Fibroblast of the aortic adventitia (primary cell): ENCODE measurements around the gene AMPD2. TPM values are rescaled to one million over a fixed set of nuclear protein-coding genes. Genes with fewer than 3 reads are reported as not detected.
"Not testable (repeated sequence)": the region's sequence is repeated elsewhere in the genome, so short reads cannot be mapped to it uniquely, and the experiment has no call there.

Experiments
- DNase-seq: peaks from one replicate; pipeline ENCODE4 v3.0.0-alpha.2; 2010; ENCODE audit warnings: low read depth
- H3K4me3 ChIP-seq: 2 replicates; pipeline ENCODE4 v1.5.1; 2011; ENCODE audit warnings: low read depth, mild to moderate bottlenecking, control low read depth, low read length, moderate library complexity
- small RNA-seq: library from RNA; depleted of rRNA; stranded (forward); fragments of <200 nt; gene quantifications from one replicate; pipeline ENCODE3, GENCODE V24; 2012
- total RNA-seq: library from RNA; depleted of rRNA; stranded (reverse); fragments of >200 nt; gene quantifications from 2 replicates; pipeline ENCODE4 v1.2.3, GENCODE V29; 2012; ENCODE audit warnings: low replicate concordance
- TF ChIP-seq, protein P1 (sequence below): IDR thresholded peaks from 2 replicates; pipeline ENCODE4 v1.5.1; 2011; ENCODE audit warnings: mild to moderate bottlenecking, low read length, control low read depth, inconsistent platforms; ENCODE audit not compliant: insufficient read depth

Gene AMPD2
- total RNA-seq, 1 donor, result 67.2 TPM

DNA sequence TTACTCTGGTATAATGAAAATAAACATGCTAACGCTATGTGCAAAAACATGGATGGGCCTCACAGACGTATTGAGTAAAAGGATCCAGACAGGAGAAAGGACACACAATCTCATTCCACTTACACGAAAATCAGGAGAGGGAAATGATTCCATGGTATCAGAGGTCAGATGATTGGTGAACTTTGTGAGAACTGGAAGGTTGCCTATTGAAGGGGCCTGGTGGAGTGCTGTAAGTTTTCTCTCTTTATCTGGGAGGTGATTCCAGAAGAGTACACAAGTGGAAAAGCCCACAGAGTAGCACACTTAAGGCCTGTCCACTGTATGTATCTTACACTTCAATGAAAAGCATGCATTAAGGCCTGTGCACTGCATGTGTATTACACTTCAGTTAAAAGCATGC, 57.8 kb downstream of the AMPD2 start:
- DNase-seq, result no peak
- TF ChIP-seq, protein P1, sequence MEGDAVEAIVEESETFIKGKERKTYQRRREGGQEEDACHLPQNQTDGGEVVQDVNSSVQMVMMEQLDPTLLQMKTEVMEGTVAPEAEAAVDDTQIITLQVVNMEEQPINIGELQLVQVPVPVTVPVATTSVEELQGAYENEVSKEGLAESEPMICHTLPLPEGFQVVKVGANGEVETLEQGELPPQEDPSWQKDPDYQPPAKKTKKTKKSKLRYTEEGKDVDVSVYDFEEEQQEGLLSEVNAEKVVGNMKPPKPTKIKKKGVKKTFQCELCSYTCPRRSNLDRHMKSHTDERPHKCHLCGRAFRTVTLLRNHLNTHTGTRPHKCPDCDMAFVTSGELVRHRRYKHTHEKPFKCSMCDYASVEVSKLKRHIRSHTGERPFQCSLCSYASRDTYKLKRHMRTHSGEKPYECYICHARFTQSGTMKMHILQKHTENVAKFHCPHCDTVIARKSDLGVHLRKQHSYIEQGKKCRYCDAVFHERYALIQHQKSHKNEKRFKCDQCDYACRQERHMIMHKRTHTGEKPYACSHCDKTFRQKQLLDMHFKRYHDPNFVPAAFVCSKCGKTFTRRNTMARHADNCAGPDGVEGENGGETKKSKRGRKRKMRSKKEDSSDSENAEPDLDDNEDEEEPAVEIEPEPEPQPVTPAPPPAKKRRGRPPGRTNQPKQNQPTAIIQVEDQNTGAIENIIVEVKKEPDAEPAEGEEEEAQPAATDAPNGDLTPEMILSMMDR, result no peak
- no peak overlapping the region for H3K4me3 ChIP-seq

DNA sequence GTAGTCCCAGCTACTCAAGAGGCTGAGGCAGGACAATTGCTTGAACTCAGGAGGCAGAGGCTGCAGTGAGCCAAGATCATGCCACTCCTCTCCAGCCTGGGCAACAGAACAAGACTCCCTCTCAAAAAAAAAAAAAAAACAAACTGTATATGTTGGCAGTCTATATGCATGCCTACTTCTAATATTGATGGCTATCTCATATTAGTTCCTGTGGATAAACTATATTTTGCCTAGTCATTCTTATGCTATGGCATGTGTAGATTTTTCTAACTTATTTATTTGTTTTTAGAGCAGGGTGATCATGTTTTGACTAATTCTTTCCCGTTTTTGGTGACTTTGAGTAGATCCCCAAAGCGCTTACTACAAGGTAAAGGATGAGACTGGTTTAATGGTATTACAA, 59.0 kb downstream of the AMPD2 start:
- not testable (repeated sequence) for H3K4me3 ChIP-seq, DNase-seq

Small RNAs within 50 kb of the gene (small RNA-seq; reads per million reads assigned to genes)
- 12.5 reads per million, percentile 94 among the genes with 10 or more reads in this experiment for gene RNU6V

Other genes with a start within 250 kb of the AMPD2 start
- 3.0 and 4.5 TPM in 2 replicates for gene SORT1, start 221.9 kb upstream of the AMPD2 start, total RNA-seq
- 40.0 and 56.1 TPM in 2 replicates for gene PSMA5, start 193.4 kb upstream of the AMPD2 start, total RNA-seq
- gene SYPL2, start 153.3 kb upstream of the AMPD2 start, total RNA-seq, result 0.25 and 1.7 TPM in 2 replicates
- gene ATXN7L2, start 135.9 kb upstream of the AMPD2 start, total RNA-seq, result 1.6 and 2.9 TPM in 2 replicates
- 8.1 and 10.1 TPM in 2 replicates for gene CYB561D1, start 125.7 kb upstream of the AMPD2 start, total RNA-seq
- 0.54 and 2.5 TPM in 2 replicates for gene AMIGO1, start 110.1 kb upstream of the AMPD2 start, total RNA-seq
- gene GPR61, start 80.0 kb upstream of the AMPD2 start, total RNA-seq, result under 0.01 TPM in 1 of 2 replicates, not detected in the other
- gene GNAI3, start 71.2 kb upstream of the AMPD2 start, total RNA-seq, result 10.1 and 17.6 TPM in 2 replicates
- 0.18 TPM in 1 of 2 replicates, not detected in the other for gene GNAT2, start 221 bp upstream of the AMPD2 start, total RNA-seq
- 8.7 and 31.6 TPM in 2 replicates for gene GSTM4, start 36.3 kb downstream of the AMPD2 start, total RNA-seq
- gene GSTM2, start 48.2 kb downstream of the AMPD2 start, total RNA-seq, result 14.1 and 27.7 TPM in 2 replicates
- gene GSTM1, start 68.0 kb downstream of the AMPD2 start, total RNA-seq, result 24.3 TPM in 1 of 2 replicates, not detected in the other
- gene GSTM5, start 92.4 kb downstream of the AMPD2 start, total RNA-seq, result 6.1 and 13.0 TPM in 2 replicates
- gene GSTM3, start 121.2 kb downstream of the AMPD2 start, total RNA-seq, result 96.0 and 188 TPM in 2 replicates
- gene EPS8L3, start 144.1 kb downstream of the AMPD2 start, total RNA-seq, result not detected in 2 replicates